IMR-90 (cell line): Measurements from ENCODE around the gene CLDN15.
A peak's percentile ranks its signal among the peaks of the same experiment; 100 is the strongest.

Experiments
- CEBPB ChIP-seq: IDR thresholded peaks from 2 replicates; pipeline ENCODE4 v1.6.1; 2012; ENCODE audit warnings: low read depth, low read length, improper control_type of control experiment
- MAFK ChIP-seq: IDR thresholded peaks from 2 replicates; pipeline ENCODE4 v1.6.1; 2012; ENCODE audit warnings: low read depth, low read length, improper control_type of control experiment
- MAZ ChIP-seq: IDR thresholded peaks from 2 replicates; pipeline ENCODE4 v1.6.1; 2012; ENCODE audit warnings: low read depth, mild to moderate bottlenecking, low read length, improper control_type of control experiment, moderate library complexity, borderline replicate concordance
- MXI1 ChIP-seq: IDR thresholded peaks from 2 replicates; pipeline ENCODE4 v1.6.1; 2012; ENCODE audit warnings: low read depth, mild to moderate bottlenecking, low read length, moderate library complexity, borderline replicate concordance
- POLR2A ChIP-seq: IDR thresholded peaks from 2 replicates; pipeline ENCODE4 v1.6.1; 2012; ENCODE audit warnings: mild to moderate bottlenecking, low read depth, low read length
- RAD21 ChIP-seq: IDR thresholded peaks from 2 replicates; pipeline ENCODE4 v1.6.1; 2012; ENCODE audit warnings: low read length, improper control_type of control experiment
- RCOR1 ChIP-seq: IDR thresholded peaks from 2 replicates; pipeline ENCODE4 v1.6.1; 2012; ENCODE audit warnings: mild to moderate bottlenecking, low read length, improper control_type of control experiment; ENCODE audit not compliant: insufficient replicate concordance
- RFX5 ChIP-seq: IDR thresholded peaks from 2 replicates; pipeline ENCODE4 v1.8.0; 2012; ENCODE audit warnings: low read depth, mild to moderate bottlenecking, low read length, moderate library complexity
- TF ChIP-seq, protein P1 (sequence below): conservative IDR thresholded peaks from 2 replicates; pipeline ENCODE4 v1.5.1; 2012; ENCODE audit warnings: mild to moderate bottlenecking, low read depth, low read length, improper control_type of control experiment

DNA sequence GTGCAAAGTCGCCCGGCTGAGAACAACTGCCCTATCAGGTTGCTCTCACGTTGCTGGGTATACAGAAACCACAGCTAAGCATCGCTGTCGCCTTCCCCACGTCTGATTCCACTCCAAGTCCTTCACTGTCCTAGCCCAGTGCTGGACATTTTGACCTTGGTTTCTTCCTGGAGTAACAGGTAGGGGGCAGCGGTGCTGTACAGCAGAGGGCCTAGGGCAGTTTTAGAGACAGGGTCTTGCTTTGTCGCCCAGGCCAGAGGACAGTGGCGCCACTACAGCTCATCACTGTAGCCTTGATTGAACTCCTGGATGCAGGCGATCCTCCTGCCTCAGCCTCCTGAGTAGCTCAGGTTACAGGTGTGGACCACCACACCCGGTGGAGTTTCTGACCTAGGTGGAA is 2.6 kb downstream of the CLDN15 start:
- TF ChIP-seq POLR2A, result no peak
- TF ChIP-seq RCOR1, result no peak
- TF ChIP-seq, protein P1, sequence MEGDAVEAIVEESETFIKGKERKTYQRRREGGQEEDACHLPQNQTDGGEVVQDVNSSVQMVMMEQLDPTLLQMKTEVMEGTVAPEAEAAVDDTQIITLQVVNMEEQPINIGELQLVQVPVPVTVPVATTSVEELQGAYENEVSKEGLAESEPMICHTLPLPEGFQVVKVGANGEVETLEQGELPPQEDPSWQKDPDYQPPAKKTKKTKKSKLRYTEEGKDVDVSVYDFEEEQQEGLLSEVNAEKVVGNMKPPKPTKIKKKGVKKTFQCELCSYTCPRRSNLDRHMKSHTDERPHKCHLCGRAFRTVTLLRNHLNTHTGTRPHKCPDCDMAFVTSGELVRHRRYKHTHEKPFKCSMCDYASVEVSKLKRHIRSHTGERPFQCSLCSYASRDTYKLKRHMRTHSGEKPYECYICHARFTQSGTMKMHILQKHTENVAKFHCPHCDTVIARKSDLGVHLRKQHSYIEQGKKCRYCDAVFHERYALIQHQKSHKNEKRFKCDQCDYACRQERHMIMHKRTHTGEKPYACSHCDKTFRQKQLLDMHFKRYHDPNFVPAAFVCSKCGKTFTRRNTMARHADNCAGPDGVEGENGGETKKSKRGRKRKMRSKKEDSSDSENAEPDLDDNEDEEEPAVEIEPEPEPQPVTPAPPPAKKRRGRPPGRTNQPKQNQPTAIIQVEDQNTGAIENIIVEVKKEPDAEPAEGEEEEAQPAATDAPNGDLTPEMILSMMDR, result peak; percentile 25; the same call in 1 of the 2 replicates
- TF ChIP-seq CEBPB, result no peak
- TF ChIP-seq RAD21, result peak; percentile 1; the same call in 1 of the 2 replicates
- TF ChIP-seq MXI1, result no peak
- no peak for TF ChIP-seq MAFK
- TF ChIP-seq MAZ, result no peak
- no peak for TF ChIP-seq RFX5
